ENCODE results near the gene GLOD5. TPM values are rescaled to one million over a fixed set of nuclear protein-coding genes. Genes with fewer than 3 reads are reported as not detected.

GLOD5 gene
- total RNA-seq, 1 experiment from 2014 or later: not detected

DNA sequence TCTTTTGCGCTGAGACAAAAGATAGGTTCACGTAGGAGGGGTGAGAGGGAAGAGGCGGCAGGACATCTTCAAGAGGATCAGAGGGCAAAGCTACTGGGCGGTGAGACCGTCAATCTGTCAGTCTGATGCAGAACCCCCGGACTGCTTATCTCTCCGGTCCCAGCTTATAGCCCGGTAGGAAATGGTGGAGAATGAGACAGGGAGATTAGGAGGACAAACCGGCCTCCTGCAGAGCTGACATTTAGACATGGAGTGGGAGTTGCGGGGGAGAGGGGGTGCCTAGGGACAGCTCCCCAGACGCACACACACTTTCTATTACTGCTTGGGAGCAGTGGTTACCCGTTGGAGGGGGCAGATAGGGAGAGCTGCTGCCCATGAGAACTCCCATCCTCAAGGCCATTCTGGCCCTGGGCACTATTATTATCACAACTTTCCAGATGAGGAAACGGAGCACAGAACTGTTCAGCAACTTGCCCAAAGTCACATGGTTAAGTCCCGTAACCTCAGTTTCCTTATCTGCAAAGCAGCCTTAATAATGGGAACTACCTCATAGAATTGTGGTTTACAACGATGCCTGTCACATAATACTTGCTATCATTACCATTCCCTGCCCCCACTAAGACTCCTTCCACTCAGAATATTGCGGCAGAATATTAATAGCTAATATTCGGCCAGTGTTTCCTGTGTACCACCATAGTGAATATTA is 39.2 kb downstream of the GLOD5 start:
- intact Hi-C loops (cut with micrococcal nuclease; ENCODE audit: unreplicated experiment): loop anchor here (10.0 kb wide), 2 partner anchors 114 to 244 kb away; partner anchors contain the start of genes PIM2, SLC35A2 and TFE3
- Mint-ChIP-seq H3K36me3 (ENCODE audit: insufficient read depth, unreplicated experiment) (peaks cover 45% of the 10 kb centered on the region), H3K27me3 (ENCODE audit: unreplicated experiment) (no peaks in the 10 kb centered on the region), H3K27ac (ENCODE audit: unreplicated experiment) (peak overlapping the region; percentile 98), H3K4me1 (ENCODE audit: low read depth, unreplicated experiment) (peaks cover 24% of the 10 kb centered on the region), H3K9me3 (ENCODE audit: low read depth, unreplicated experiment) (no peaks in the 10 kb centered on the region), H3K4me3 (ENCODE audit: low read depth, unreplicated experiment) (peak overlapping the region; percentile 95)
- BruUV-seq (replicated peaks): TSS peak; percentile 96
- CTCF ChIA-PET: interaction anchor here (1.3 to 1.4 kb wide), 2 partner anchors 243 to 390 kb away, joined by 3 to 4 read pairs; partner anchors contain the start of gene TFE3
- no peak for DNase-seq
- TF ChIP-seq, protein P1, sequence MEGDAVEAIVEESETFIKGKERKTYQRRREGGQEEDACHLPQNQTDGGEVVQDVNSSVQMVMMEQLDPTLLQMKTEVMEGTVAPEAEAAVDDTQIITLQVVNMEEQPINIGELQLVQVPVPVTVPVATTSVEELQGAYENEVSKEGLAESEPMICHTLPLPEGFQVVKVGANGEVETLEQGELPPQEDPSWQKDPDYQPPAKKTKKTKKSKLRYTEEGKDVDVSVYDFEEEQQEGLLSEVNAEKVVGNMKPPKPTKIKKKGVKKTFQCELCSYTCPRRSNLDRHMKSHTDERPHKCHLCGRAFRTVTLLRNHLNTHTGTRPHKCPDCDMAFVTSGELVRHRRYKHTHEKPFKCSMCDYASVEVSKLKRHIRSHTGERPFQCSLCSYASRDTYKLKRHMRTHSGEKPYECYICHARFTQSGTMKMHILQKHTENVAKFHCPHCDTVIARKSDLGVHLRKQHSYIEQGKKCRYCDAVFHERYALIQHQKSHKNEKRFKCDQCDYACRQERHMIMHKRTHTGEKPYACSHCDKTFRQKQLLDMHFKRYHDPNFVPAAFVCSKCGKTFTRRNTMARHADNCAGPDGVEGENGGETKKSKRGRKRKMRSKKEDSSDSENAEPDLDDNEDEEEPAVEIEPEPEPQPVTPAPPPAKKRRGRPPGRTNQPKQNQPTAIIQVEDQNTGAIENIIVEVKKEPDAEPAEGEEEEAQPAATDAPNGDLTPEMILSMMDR (IDR thresholded peaks at IDR 0.05; ENCODE audit: unreplicated experiment): no peak

DNA sequence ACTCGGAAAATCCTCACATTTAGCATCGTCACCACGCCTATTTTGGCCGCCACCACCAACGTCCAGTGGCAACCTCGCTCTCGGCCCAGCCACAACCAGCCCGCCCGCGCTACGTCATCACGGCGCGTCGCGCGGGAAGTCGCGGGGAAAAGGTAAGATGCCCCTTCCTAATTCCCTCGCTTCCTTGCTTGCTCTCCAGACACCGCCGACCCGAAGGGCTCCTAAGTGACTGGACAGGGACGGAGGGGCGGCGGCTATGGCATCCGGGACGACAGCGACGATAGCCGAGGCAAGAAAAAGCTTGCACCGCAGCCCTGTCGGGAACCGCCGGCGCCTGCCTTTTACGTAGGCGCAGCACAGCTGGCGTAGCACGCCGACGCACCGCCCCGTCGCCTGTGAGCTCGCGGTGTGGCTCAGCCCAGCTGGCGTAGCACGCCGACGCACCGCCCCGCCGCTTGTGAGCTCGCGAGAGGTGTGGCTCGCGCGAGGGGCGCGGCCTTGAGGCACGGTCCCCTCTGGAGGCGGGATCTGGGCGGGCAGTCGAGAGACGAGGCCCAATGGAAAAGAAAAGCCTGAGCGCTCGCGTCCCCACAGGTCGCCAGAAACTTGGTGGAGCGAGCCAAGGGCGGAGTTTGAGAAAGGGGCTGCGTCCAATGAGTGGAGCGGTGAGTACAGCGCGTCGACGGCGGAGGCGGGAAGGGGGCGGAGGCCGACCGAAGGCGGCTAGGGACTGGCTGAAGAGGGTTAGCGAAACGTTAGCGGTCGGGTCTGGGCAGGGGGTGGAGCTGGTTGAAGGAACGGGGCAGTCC is 39.9 kb downstream of the GLOD5 start, which contains the start of gene HDAC6:
TSS of gene HDAC6 (plus strand) at position 788 of the 809 bp plus-strand sequence. CDS start 626 bp downstream, outside the sequence.
- no peaks in the 10 kb centered on the region for H3K27me3 Mint-ChIP-seq (ENCODE audit: unreplicated experiment)
- H3K4me3 Mint-ChIP-seq (ENCODE audit: low read depth, unreplicated experiment): peak within 1 kb of the TSS; percentile 95
- DNase-seq: peak; percentile 97
- BruUV-seq (replicated peaks): no TSS peak
- peak within 1 kb of the TSS; percentile 98 for H3K27ac Mint-ChIP-seq (ENCODE audit: unreplicated experiment)
- CTCF ChIA-PET: interaction anchor here (0.6 to 1.4 kb wide), 3 partner anchors 34 to 390 kb away, joined by 3 to 4 read pairs (median 3); partner anchors contain the start of genes PCSK1N and TFE3
- TF ChIP-seq, protein P1 (IDR thresholded peaks at IDR 0.05; ENCODE audit: unreplicated experiment): no peak
- intact Hi-C loops (cut with micrococcal nuclease; ENCODE audit: unreplicated experiment): loop anchor here (10.0 kb wide), 2 partner anchors 113 to 243 kb away; partner anchors contain the start of genes PIM2, SLC35A2 and TFE3
- peaks cover 18% of the 10 kb centered on the region for H3K4me1 Mint-ChIP-seq (ENCODE audit: low read depth, unreplicated experiment)
- no peaks in the 10 kb centered on the region for H3K9me3 Mint-ChIP-seq (ENCODE audit: low read depth, unreplicated experiment)
- H3K36me3 Mint-ChIP-seq (ENCODE audit: insufficient read depth, unreplicated experiment): peaks cover 45% of the 10 kb centered on the region

DNA sequence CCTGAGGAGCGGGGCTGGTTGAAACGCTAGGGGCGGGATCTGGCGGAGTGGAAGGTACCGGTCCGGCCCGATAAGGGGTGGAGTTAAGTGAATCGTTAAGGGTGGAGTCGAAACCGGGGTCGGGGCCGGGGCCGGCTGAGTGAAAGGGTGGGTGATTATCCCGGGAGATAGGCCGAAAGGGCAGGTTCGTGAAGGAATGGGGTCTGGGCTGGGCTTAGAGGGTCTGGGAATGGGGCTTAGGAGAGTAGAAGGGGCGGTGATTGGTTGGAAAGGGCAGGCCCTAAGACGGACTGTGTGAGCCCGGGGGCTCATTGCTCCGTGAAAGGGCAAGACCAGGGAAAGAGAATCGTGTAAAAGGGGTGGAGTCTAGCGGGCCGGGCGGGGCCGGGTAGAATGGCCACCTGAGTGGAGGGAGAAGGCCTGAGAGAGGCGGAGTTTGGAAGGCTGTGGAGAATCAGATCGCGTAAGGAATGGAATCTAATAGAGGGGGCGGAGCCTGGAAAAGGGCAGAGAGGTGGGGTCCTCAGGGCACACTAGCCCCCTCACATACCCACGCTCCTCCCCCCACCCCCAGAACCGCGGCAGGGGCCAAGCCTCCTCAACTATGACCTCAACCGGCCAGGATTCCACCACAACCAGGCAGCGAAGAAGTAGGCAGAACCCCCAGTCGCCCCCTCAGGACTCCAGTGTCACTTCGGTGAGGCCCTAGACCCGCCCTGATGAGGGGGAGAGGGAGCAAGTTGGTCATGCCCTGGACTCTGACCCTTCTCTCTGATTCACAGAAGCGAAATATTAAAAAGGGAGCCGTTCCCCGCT is 40.8 kb downstream of the GLOD5 start:
- TF ChIP-seq, protein P1 (IDR thresholded peaks at IDR 0.05; ENCODE audit: unreplicated experiment): no peak
- H3K4me3 Mint-ChIP-seq (ENCODE audit: low read depth, unreplicated experiment): peak overlapping the region; percentile 95
- peak; percentile 88 for DNase-seq
- H3K27me3 Mint-ChIP-seq (ENCODE audit: unreplicated experiment): no peaks in the 10 kb centered on the region
- CTCF ChIA-PET: interaction anchor here (0.6 to 1.4 kb wide), 3 partner anchors 33 to 389 kb away, joined by 3 to 4 read pairs (median 3); partner anchors contain the start of genes PCSK1N and TFE3
- H3K36me3 Mint-ChIP-seq (ENCODE audit: insufficient read depth, unreplicated experiment): peaks cover 45% of the 10 kb centered on the region
- no TSS peak for BruUV-seq (replicated peaks)
- H3K4me1 Mint-ChIP-seq (ENCODE audit: low read depth, unreplicated experiment): peaks cover 18% of the 10 kb centered on the region
- intact Hi-C loops (cut with micrococcal nuclease; ENCODE audit: unreplicated experiment): loop anchor here (10.0 kb wide), 2 partner anchors 113 to 243 kb away; partner anchors contain the start of genes PIM2, SLC35A2 and TFE3
- no peaks in the 10 kb centered on the region for H3K9me3 Mint-ChIP-seq (ENCODE audit: low read depth, unreplicated experiment)
- H3K27ac Mint-ChIP-seq (ENCODE audit: unreplicated experiment): peak overlapping the region; percentile 98

DNA sequence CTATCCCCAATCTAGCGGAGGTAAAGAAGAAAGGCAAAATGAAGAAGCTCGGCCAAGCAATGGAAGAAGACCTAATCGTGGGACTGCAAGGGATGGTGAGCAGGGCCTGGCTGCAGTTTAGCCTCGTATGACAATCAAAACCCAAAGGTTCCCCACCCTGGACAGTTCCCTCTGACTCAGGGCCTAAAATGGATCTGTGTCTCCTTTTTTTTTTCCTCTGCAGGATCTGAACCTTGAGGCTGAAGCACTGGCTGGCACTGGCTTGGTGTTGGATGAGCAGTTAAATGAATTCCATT is 41.3 kb downstream of the GLOD5 start:
- H3K36me3 Mint-ChIP-seq (ENCODE audit: insufficient read depth, unreplicated experiment): peaks cover 45% of the 10 kb centered on the region
- CTCF ChIA-PET: no interaction called here
- H3K9me3 Mint-ChIP-seq (ENCODE audit: low read depth, unreplicated experiment): no peaks in the 10 kb centered on the region
- H3K27me3 Mint-ChIP-seq (ENCODE audit: unreplicated experiment): no peaks in the 10 kb centered on the region
- H3K4me3 Mint-ChIP-seq (ENCODE audit: low read depth, unreplicated experiment): peak overlapping the region; percentile 95
- TF ChIP-seq, protein P1 (IDR thresholded peaks at IDR 0.05; ENCODE audit: unreplicated experiment): no peak
- no peak for DNase-seq
- no TSS peak for BruUV-seq (replicated peaks)
- intact Hi-C loops (cut with micrococcal nuclease; ENCODE audit: unreplicated experiment): loop anchor here (10.0 kb wide), 2 partner anchors 112 to 242 kb away; partner anchors contain the start of genes PIM2, SLC35A2 and TFE3
- H3K4me1 Mint-ChIP-seq (ENCODE audit: low read depth, unreplicated experiment): peaks cover 18% of the 10 kb centered on the region
- peak overlapping the region; percentile 98 for H3K27ac Mint-ChIP-seq (ENCODE audit: unreplicated experiment)

All from Calu3 (cell line).